Neutrophil (primary cell): Measurements from ENCODE around the gene TDRD7.

ENCODE experiments used
- H3K27ac ChIP-seq: fragments of 200-600 bp; sonication (generic); 2 replicates; pipeline ENCODE4 v1.5.1; 2016; ENCODE audit warnings: mild to moderate bottlenecking, moderate library complexity
- H3K27me3 ChIP-seq: fragments of 200-600 bp; sonication (generic); 2 replicates; pipeline ENCODE4 v1.6.0; 2016; ENCODE audit warnings: mild to moderate bottlenecking
- H3K36me3 ChIP-seq: fragments of 200-600 bp; sonication (generic); 2 replicates; pipeline ENCODE4 v1.5.1; 2017
- H3K4me1 ChIP-seq, 2 experiments: fragments of 200-600 bp in 1 of 2; sonication (generic) in 1 of 2; 1 replicate in 1 of 2; 2 replicates in 1 of 2; pipeline versions ENCODE4 v1.5.1 to v1.6.1; 2013 to 2016; ENCODE audit warnings: low read depth in 1 of 2, low read length in 1 of 2, mild to moderate bottlenecking in 1 of 2, moderate library complexity in 1 of 2; ENCODE audit not compliant: control insufficient read depth in 1 of 2, insufficient read depth in 1 of 2
- H3K4me3 ChIP-seq, 2 experiments: fragments of 200-600 bp in 1 of 2; sonication (generic) in 1 of 2; 1 replicate in 1 of 2; 2 replicates in 1 of 2; pipeline ENCODE4 v1.5.1; 2013 to 2016; ENCODE audit warnings: low read depth in 1 of 2, low read length in 1 of 2, mild to moderate bottlenecking in 1 of 2, moderate library complexity in 1 of 2
- H3K9me3 ChIP-seq: fragments of 200-600 bp; sonication (generic); 2 replicates; pipeline ENCODE4 v1.5.1; 2016
- TF ChIP-seq, protein P1 (sequence below): fragments of 200-600 bp; sonication (generic); IDR thresholded peaks from 2 replicates; pipeline ENCODE4 v1.5.1; 2016; ENCODE audit warnings: antibody characterized with exemption

Gene TDRD7

DNA sequence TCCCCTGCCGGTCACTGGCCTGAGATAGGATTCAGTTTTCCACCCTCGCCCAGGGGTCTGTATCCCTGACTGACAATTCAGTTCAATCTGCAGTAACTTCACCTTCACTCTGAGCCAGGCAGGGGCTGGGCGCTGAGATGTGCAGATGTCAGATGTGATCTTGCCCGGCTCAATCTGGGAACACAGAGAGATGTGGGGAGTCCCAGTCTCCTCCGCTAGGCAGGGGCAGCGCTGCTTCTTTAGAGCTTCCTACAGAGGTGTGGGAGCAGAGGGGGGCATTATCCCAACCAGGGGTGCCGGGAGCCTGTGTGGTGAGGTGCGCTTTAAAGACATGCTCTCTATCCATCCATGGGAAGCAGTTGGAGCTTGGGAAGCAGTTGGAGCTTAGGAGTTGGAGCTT, 104.2 kb downstream of the TDRD7 start:
- no peaks in the 10 kb centered on the region for H3K9me3 ChIP-seq
- TF ChIP-seq, protein P1, sequence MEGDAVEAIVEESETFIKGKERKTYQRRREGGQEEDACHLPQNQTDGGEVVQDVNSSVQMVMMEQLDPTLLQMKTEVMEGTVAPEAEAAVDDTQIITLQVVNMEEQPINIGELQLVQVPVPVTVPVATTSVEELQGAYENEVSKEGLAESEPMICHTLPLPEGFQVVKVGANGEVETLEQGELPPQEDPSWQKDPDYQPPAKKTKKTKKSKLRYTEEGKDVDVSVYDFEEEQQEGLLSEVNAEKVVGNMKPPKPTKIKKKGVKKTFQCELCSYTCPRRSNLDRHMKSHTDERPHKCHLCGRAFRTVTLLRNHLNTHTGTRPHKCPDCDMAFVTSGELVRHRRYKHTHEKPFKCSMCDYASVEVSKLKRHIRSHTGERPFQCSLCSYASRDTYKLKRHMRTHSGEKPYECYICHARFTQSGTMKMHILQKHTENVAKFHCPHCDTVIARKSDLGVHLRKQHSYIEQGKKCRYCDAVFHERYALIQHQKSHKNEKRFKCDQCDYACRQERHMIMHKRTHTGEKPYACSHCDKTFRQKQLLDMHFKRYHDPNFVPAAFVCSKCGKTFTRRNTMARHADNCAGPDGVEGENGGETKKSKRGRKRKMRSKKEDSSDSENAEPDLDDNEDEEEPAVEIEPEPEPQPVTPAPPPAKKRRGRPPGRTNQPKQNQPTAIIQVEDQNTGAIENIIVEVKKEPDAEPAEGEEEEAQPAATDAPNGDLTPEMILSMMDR: no peak
- H3K4me1 ChIP-seq: no peaks in the 10 kb centered on the region
- no peak overlapping the region for H3K4me3 ChIP-seq
- peaks cover 55% of the 10 kb centered on the region for H3K27me3 ChIP-seq
- no peaks in the 10 kb centered on the region for H3K36me3 ChIP-seq
- H3K27ac ChIP-seq: no peak overlapping the region

DNA sequence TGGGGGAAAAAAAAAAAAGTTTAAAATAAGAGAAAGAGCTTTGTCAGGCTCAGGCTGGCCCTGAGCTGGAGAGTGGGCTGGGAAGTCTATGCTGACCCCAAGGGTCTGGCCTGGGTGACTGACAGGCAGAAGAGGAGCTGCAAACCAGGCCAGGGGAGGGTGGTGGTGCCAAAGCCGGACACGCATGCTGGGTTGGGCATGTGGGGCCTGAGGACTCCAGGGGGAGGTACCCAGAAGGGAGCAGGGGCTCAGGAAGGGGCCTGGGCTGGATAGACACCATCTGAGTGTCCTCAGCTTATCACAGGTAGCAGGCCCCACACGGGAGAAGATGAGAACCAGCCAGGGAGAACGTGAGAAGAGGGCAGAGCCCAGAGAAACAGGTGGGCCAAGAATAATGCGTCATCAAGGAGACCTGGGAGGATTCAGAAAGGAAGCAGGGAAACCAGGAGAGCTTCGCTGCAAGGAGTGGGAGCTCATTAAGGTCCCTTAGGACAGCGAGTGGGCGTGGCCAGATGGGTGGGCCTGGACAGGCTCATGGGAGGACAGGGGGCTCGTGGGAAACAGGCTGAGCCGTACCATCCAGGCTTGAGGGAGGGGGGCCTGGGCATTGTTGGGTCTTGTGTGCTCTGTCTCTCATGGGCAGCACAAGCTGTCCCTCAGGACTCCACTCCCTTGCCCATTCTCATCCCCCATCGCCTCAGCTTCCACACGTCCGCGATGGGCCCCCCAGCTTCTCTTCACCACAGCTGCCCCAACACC, 105.6 kb downstream of the TDRD7 start:
- peaks cover 60% of the 10 kb centered on the region for H3K27me3 ChIP-seq
- H3K9me3 ChIP-seq: no peaks in the 10 kb centered on the region
- H3K4me3 ChIP-seq: no peak overlapping the region
- no peaks in the 10 kb centered on the region for H3K36me3 ChIP-seq
- H3K4me1 ChIP-seq: no peaks in the 10 kb centered on the region
- TF ChIP-seq, protein P1: no peak
- H3K27ac ChIP-seq: no peak overlapping the region

DNA sequence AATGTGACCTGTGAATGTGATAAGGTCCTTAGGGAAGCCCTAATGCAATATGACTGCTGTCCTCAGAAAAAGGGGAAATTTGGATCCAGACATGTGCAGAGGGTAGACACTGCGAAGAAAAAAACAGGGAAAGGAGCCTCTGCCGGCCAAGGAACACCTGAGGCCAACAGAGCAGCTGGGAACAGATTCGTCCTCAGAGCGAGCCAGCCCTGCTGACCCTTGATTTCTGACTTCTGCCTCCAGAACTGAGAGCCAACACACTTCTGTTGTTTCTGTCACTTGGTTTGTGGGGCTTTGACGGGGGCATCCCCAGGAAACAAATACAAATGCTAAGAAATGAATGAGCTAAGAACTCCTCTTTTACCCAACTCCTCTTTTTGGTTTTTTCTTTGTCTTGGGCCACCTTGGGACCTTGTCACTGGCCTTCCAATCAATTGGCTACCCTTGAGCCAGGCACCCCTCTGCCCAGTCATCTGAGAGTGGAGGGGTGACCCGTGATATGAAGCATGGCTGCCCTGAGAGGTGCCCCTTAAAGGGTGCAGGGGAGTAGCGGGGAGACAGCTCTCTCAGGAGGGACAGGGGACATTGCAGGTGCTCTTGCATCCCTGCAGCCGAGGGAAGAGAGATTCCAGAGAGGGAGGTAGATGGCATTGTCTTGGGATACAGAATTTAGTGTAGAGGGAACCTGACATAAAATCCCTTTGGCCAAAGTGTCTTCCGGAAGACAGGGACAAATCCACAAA, 106.4 kb downstream of the TDRD7 start:
- Histone ChIP-seq H3K4me3 (no peak overlapping the region), H3K4me1 (no peaks in the 10 kb centered on the region), H3K9me3 (no peaks in the 10 kb centered on the region), H3K36me3 (no peaks in the 10 kb centered on the region), H3K27ac (no peak overlapping the region), H3K27me3 (peaks cover 60% of the 10 kb centered on the region)
- TF ChIP-seq, protein P1: no peak

DNA sequence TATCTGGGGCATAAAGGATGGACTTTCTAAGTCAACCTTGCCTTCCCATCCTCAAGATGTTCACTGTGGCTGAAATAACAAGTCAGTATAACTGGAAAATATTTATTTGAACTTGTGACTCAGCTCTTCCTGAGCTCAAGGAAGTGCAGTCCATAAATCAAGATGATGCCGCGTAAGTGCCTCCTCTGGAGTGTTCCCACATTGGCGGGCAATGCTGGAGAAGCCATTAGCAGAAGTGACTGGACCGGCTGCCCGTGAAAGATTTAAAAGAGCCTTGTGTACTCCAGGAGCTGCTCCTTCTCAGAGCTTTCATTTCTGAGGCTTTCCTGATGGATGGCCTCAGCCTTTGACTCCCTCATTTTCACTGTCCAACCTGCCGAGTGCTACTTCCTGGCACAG, 107.0 kb downstream of the TDRD7 start:
- Histone ChIP-seq H3K4me3 (no peak overlapping the region), H3K4me1 (no peaks in the 10 kb centered on the region), H3K27me3 (peaks cover 60% of the 10 kb centered on the region), H3K27ac (no peak overlapping the region), H3K9me3 (no peaks in the 10 kb centered on the region), H3K36me3 (no peaks in the 10 kb centered on the region)
- TF ChIP-seq, protein P1: no peak

DNA sequence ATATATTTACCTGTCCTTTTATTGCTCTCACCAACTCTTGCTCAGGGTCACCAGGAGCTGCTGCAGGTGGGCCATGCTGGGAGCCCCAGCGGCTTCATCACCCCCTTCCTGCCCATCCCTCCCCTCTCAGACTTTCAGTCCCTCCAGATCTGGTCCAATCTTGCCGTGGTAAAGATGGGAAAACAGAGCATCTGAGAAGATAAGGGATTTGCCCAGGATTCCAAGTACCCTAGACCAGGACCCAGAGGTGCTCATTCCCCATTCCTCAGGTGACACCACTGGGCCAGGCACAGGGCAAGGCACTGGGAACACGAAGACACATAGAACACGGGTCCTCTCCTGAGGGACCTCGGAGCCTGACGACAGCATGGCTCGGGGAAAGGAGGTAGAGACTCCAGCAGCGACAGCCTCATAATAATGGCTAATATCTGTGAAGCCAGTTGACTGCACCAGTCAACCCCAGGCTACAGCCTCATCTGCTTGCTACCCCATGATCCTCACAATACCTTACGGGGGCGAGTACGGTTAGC, 107.6 kb downstream of the TDRD7 start:
- H3K27me3 ChIP-seq: peaks cover 60% of the 10 kb centered on the region
- no peak overlapping the region for H3K27ac ChIP-seq
- H3K36me3 ChIP-seq: no peaks in the 10 kb centered on the region
- H3K4me3 ChIP-seq: no peak overlapping the region
- no peaks in the 10 kb centered on the region for H3K4me1 ChIP-seq
- no peaks in the 10 kb centered on the region for H3K9me3 ChIP-seq
- TF ChIP-seq, protein P1: no peak
